Calu3 (cell line): ENCODE results near the gene UQCRHL. TPM values are rescaled to one million over a fixed set of nuclear protein-coding genes. Genes with fewer than 3 reads are reported as not detected.

Experiments used
- BruUV-seq: library from RNA; stranded (reverse); fragments of 400-500 nt; replicated peaks from 2 replicates; lab custom pipeline; 2021; lab: Mats Ljungman, UMichigan
- CTCF ChIA-PET: fragments of 300-600 bp; sonication (Branson Sonifier 250); formaldehyde crosslinking; loops from one replicate; lab custom pipeline; 2022; ENCODE audit warnings: antibody characterized with exemption; lab: Charles Lee
- DNase-seq: peaks from one replicate; pipeline ENCODE4 v3.0.0; 2022
- H3K27ac Mint-ChIP-seq: one replicate; pipeline ENCODE4 v1.8.0; 2022; ENCODE audit warnings: mixed read lengths; ENCODE audit not compliant: unreplicated experiment
- H3K27me3 Mint-ChIP-seq: one replicate; pipeline ENCODE4 v1.8.0; 2022; ENCODE audit warnings: mixed read lengths; ENCODE audit not compliant: unreplicated experiment
- H3K36me3 Mint-ChIP-seq: one replicate; pipeline ENCODE4 v1.8.0; 2022; ENCODE audit warnings: mild to moderate bottlenecking, moderate library complexity, mixed read lengths; ENCODE audit not compliant: insufficient read depth, unreplicated experiment
- H3K4me1 Mint-ChIP-seq: one replicate; pipeline ENCODE4 v1.8.0; 2022; ENCODE audit warnings: mild to moderate bottlenecking, low read depth, mixed read lengths; ENCODE audit not compliant: unreplicated experiment
- H3K4me3 Mint-ChIP-seq: one replicate; pipeline ENCODE4 v1.8.0; 2022; ENCODE audit warnings: mild to moderate bottlenecking, low read depth, moderate library complexity, mixed read lengths; ENCODE audit not compliant: unreplicated experiment
- H3K9me3 Mint-ChIP-seq: one replicate; pipeline ENCODE4 v1.8.0; 2022; ENCODE audit warnings: low read depth, mixed read lengths; ENCODE audit not compliant: unreplicated experiment
- CTCF ChIP-seq: fragments of 200-600 bp; IDR thresholded peaks from one replicate; pipeline ENCODE4 v1.8.0; 2022; ENCODE audit warnings: antibody characterized with exemption; ENCODE audit not compliant: unreplicated experiment
- intact Hi-C: fragments of 100-400 bp; cut with micrococcal nuclease; formaldehyde crosslinking; loops from one replicate; pipeline ENCODE4 v1.10.0; 2022; ENCODE audit not compliant: unreplicated experiment
- total RNA-seq: library from RNA; stranded (reverse); gene quantifications from 2 replicates; pipeline ENCODE4 v1.2.3, GENCODE V29; 2022

UQCRHL gene
- total RNA-seq, 1 experiment from 2014 or later, result 3.6 TPM

GRCh38 chr1:15785683-15786082, 21.8 kb downstream of the UQCRHL start:
- Mint-ChIP-seq H3K9me3 (no peaks in the 10 kb centered on the region), H3K36me3 (peaks cover 21% of the 10 kb centered on the region), H3K27ac (no peak overlapping the region), H3K27me3 (no peaks in the 10 kb centered on the region), H3K4me1 (peaks cover 12% of the 10 kb centered on the region), H3K4me3 (no peak overlapping the region)
- DNase-seq, result no peak
- CTCF ChIA-PET, result interaction anchor here (0.6 kb wide), 1 partner anchor 117 kb away, joined by 4 read pairs; no protein-coding TSS in a partner anchor
- no TSS peak for BruUV-seq
- TF ChIP-seq CTCF, result no peak
- intact Hi-C loops, result no loop called here

- Mint-ChIP-seq H3K4me3 (no peak overlapping the region), H3K27me3 (no peaks in the 10 kb centered on the region), H3K9me3 (no peaks in the 10 kb centered on the region), H3K4me1 (peaks cover 21% of the 10 kb centered on the region), H3K27ac (no peak overlapping the region), H3K36me3 (peaks cover 28% of the 10 kb centered on the region)
- CTCF ChIA-PET, result interaction anchor here (0.8 kb wide), 1 partner anchor 17 kb away, joined by 3 read pairs; no protein-coding TSS in a partner anchor
- no TSS peak for BruUV-seq
- intact Hi-C loops, result no loop called here
- DNase-seq, result no peak
- no peak for TF ChIP-seq CTCF
These were observed 29.3 kb downstream of the UQCRHL start for GRCh38 chr1:15777909-15778707.

GRCh38 chr1:15775706-15776105, 31.7 kb downstream of the UQCRHL start:
- no peak overlapping the region for H3K27ac Mint-ChIP-seq
- H3K9me3 Mint-ChIP-seq, result no peaks in the 10 kb centered on the region
- no peak overlapping the region for H3K4me3 Mint-ChIP-seq
- no TSS peak for BruUV-seq
- intact Hi-C loops, result no loop called here
- CTCF ChIA-PET, result no interaction called here
- H3K4me1 Mint-ChIP-seq, result peaks cover 15% of the 10 kb centered on the region
- DNase-seq, result no peak
- H3K27me3 Mint-ChIP-seq, result no peaks in the 10 kb centered on the region
- TF ChIP-seq CTCF, result no peak
- peaks cover 27% of the 10 kb centered on the region for H3K36me3 Mint-ChIP-seq

- H3K27me3 Mint-ChIP-seq, result no peaks in the 10 kb centered on the region
- H3K36me3 Mint-ChIP-seq, result peaks cover 19% of the 10 kb centered on the region
- no TSS peak for BruUV-seq
- DNase-seq, result no peak
- no peaks in the 10 kb centered on the region for H3K4me1 Mint-ChIP-seq
- no peak for TF ChIP-seq CTCF
- no peak overlapping the region for H3K27ac Mint-ChIP-seq
- CTCF ChIA-PET, result no interaction called here
- no peaks in the 10 kb centered on the region for H3K9me3 Mint-ChIP-seq
- H3K4me3 Mint-ChIP-seq, result no peak overlapping the region
- intact Hi-C loops, result no loop called here
These were observed 35.5 kb downstream of the UQCRHL start for GRCh38 chr1:15771836-15772515.
